ENCODE results near the gene ZDHHC3. TPM values are rescaled to one million over a fixed set of nuclear protein-coding genes. Genes with fewer than 3 reads are reported as not detected.
A peak's percentile ranks its signal among the peaks of the same experiment; 100 is the strongest.

ZDHHC3 gene
- total RNA-seq, 3 donors from 2014 or later, result 69.5 to 120 (median 71.9) TPM

DNA sequence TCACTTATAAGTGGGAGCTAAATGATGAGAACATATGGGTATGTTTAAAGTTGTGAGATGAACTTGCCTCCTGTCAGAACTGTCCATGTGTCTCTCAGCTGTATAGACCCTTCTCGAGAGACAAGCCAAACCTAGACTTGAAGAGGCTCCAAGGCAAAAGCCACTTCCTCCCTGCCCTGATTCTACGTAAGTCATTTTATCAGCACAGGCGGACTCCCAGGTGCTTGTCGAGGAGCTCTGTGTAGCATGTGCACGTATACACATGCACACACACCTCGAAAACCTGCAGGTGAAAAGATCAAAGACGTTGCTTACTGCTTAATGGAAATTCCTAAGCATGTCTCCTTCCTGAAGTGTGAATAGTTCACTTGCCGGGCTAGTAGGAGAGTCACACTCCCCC lies 44.6 kb upstream of the ZDHHC3 start:
- Histone ChIP-seq H3K27me3 (no peaks in the 10 kb centered on the region), H3K9me3 (no peaks in the 10 kb centered on the region), H3K4me1 (peaks cover 0 to under 1% of the 10 kb centered on the region in 2 donors), H3K4me3 (no peak overlapping the region), H3K36me3 (no peaks in the 10 kb centered on the region), H3K27ac (no peak overlapping the region)
- intact Hi-C loops (cut with DNase I; ENCODE audit: low total_unique reads), result no loop called here
- TF ChIP-seq POLR2AphosphoS5 (IDR thresholded peaks at IDR 0.05) (no peak), POLR2A (IDR thresholded peaks at IDR 0.05) (no peak)
- TF ChIP-seq, protein P1, sequence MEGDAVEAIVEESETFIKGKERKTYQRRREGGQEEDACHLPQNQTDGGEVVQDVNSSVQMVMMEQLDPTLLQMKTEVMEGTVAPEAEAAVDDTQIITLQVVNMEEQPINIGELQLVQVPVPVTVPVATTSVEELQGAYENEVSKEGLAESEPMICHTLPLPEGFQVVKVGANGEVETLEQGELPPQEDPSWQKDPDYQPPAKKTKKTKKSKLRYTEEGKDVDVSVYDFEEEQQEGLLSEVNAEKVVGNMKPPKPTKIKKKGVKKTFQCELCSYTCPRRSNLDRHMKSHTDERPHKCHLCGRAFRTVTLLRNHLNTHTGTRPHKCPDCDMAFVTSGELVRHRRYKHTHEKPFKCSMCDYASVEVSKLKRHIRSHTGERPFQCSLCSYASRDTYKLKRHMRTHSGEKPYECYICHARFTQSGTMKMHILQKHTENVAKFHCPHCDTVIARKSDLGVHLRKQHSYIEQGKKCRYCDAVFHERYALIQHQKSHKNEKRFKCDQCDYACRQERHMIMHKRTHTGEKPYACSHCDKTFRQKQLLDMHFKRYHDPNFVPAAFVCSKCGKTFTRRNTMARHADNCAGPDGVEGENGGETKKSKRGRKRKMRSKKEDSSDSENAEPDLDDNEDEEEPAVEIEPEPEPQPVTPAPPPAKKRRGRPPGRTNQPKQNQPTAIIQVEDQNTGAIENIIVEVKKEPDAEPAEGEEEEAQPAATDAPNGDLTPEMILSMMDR (IDR thresholded peaks at IDR 0.05), result no peak
- no peak for DNase-seq (ENCODE audit: low spot score in 2 of 2)

DNA sequence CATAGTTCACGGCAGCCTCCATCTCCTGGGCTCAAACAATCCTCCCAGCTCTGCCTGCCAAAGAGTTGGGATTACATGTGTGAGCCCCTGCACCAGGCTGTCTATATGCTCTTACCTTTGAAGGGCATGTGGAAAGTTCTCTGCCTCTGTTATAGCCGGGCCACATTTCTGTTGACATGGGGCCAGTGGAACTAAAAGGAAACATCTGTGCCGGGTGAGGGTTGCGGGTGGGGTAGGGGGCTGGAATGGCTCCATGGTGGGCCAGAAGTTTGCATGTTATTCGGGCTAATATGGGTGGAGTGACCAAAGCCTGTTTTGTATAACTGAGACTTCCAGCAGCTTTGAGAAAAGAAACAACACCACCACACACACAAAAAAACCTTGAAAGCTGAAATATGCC lies 41.8 kb upstream of the ZDHHC3 start:
- no peak for TF ChIP-seq POLR2AphosphoS5 (IDR thresholded peaks at IDR 0.05)
- no peak for TF ChIP-seq POLR2A (IDR thresholded peaks at IDR 0.05)
- TF ChIP-seq, protein P1 (IDR thresholded peaks at IDR 0.05), result no peak
- no peaks in the 10 kb centered on the region for H3K4me1 ChIP-seq
- no peak overlapping the region for H3K4me3 ChIP-seq
- no peaks in the 10 kb centered on the region for H3K36me3 ChIP-seq
- intact Hi-C loops (cut with DNase I; ENCODE audit: low total_unique reads), result no loop called here
- H3K27me3 ChIP-seq, result no peaks in the 10 kb centered on the region
- H3K9me3 ChIP-seq, result no peaks in the 10 kb centered on the region
- no peak for DNase-seq (ENCODE audit: low spot score in 2 of 2)
- H3K27ac ChIP-seq, result peak overlapping the region in 1 of 2 donors; percentile 52

- Histone ChIP-seq H3K4me1 (peaks cover 0 to 7% of the 10 kb centered on the region in 2 donors), H3K4me3 (no peak overlapping the region), H3K27ac (no peak overlapping the region), H3K27me3 (no peaks in the 10 kb centered on the region), H3K9me3 (no peaks in the 10 kb centered on the region), H3K36me3 (no peaks in the 10 kb centered on the region)
- no peak for DNase-seq (ENCODE audit: low spot score in 2 of 2)
- TF ChIP-seq, protein P1 (IDR thresholded peaks at IDR 0.05), result no peak
- TF ChIP-seq POLR2AphosphoS5 (IDR thresholded peaks at IDR 0.05), result no peak
- TF ChIP-seq POLR2A (IDR thresholded peaks at IDR 0.05), result no peak
- intact Hi-C loops (cut with DNase I; ENCODE audit: low total_unique reads), result no loop called here
These were observed 40.9 kb upstream of the ZDHHC3 start for GRCh38 chr3:45016916-45017315.

DNA sequence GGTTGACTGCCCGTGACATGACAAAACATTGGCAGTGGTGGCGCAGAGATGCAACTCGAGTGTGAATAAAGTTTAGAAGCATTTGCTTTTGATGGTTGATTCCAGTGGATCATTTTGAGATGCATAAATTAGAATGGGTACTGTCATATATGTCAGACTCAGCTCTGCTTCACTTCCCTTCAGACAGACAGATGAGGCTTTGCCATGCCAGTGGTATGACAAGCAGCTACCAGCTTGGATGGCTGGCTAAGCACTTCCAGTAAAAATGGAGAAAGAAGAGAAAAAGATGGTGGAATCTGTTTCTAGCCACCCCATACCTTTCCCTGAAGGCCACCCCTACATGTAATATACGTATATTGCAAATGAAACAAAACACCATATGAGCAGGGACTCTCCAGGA lies 36.6 kb upstream of the ZDHHC3 start:
- intact Hi-C loops (cut with DNase I; ENCODE audit: low total_unique reads), result no loop called here
- peak overlapping the region; percentile 65 to 84 for H3K27ac ChIP-seq
- H3K36me3 ChIP-seq, result no peaks in the 10 kb centered on the region
- no peaks in the 10 kb centered on the region for H3K9me3 ChIP-seq
- DNase-seq (ENCODE audit: low spot score in 2 of 2), result no peak
- H3K4me1 ChIP-seq, result peaks cover 0 to 12% of the 10 kb centered on the region in 2 donors
- H3K27me3 ChIP-seq, result no peaks in the 10 kb centered on the region
- no peak for TF ChIP-seq POLR2A (IDR thresholded peaks at IDR 0.05)
- no peak overlapping the region for H3K4me3 ChIP-seq

- DNase-seq (ENCODE audit: low spot score in 2 of 2), result peak in 1 of 2 donors; percentile 58
- peak overlapping the region; percentile 65 to 84 for H3K27ac ChIP-seq
These were observed 36.0 kb upstream of the ZDHHC3 start for GRCh38 chr3:45011756-45012508.

GRCh38 chr3:45010811-45011333 lies 34.9 kb upstream of the ZDHHC3 start:
- TF ChIP-seq POLR2AphosphoS5 (IDR thresholded peaks at IDR 0.05) (no peak), POLR2A (IDR thresholded peaks at IDR 0.05) (no peak)
- TF ChIP-seq, protein P1 (IDR thresholded peaks at IDR 0.05), result no peak
- Histone ChIP-seq H3K4me1 (peaks cover 0 to 12% of the 10 kb centered on the region in 2 donors), H3K4me3 (no peak overlapping the region), H3K9me3 (no peaks in the 10 kb centered on the region), H3K27me3 (no peaks in the 10 kb centered on the region), H3K27ac (peak overlapping the region; percentile 73 to 84), H3K36me3 (no peaks in the 10 kb centered on the region)
- peak in 1 of 2 donors; percentile 73 for DNase-seq (ENCODE audit: low spot score in 2 of 2)
- intact Hi-C loops (cut with DNase I; ENCODE audit: low total_unique reads), result no loop called here

More at GRCh38 chr3:45011756-45012508, 36.0 kb upstream of the ZDHHC3 start:
- Histone ChIP-seq H3K27me3 (no peaks in the 10 kb centered on the region), H3K4me1 (peaks cover 0 to 12% of the 10 kb centered on the region in 2 donors), H3K36me3 (no peaks in the 10 kb centered on the region), H3K9me3 (no peaks in the 10 kb centered on the region), H3K4me3 (peak overlapping the region in 1 of 3 donors; percentile 23)
- peak in 2 of 3 donors; percentile 16 to 70 for TF ChIP-seq POLR2AphosphoS5 (IDR thresholded peaks at IDR 0.05)
- no peak for TF ChIP-seq POLR2A (IDR thresholded peaks at IDR 0.05)
- intact Hi-C loops (cut with DNase I; ENCODE audit: low total_unique reads), result no loop called here

Data from breast epithelium (tissue), 4 donors.